DOHH2 (cell line): ENCODE results near the gene NUP210.

ENCODE experiments used
- CTCF ChIP-seq: fragments of 200-600 bp; sonication (generic); IDR thresholded peaks from one replicate; pipeline ENCODE4 v1.5.1; 2014; ENCODE audit warnings: antibody characterized with exemption, mild to moderate bottlenecking, low read depth, low read length; ENCODE audit not compliant: poor library complexity, severe bottlenecking
- EZH2phosphoT487 ChIP-seq: fragments of 200-600 bp; sonication (generic); IDR thresholded peaks from 2 replicates; pipeline ENCODE4 v1.6.1; 2017; ENCODE audit warnings: borderline replicate concordance, mild to moderate bottlenecking, antibody characterized with exemption, low read length, moderate library complexity, mixed read lengths

GRCh38 chr3:13269711-13270378 lies 150.3 kb downstream of the NUP210 start:
- TF ChIP-seq CTCF = no peak
- TF ChIP-seq EZH2phosphoT487 = no peak
